Upper lobe of right lung (tissue), 1 donor: ENCODE data around the gene PTPRK. TPM values are rescaled to one million over a fixed set of nuclear protein-coding genes. Genes with fewer than 3 reads are reported as not detected.

Source experiments
- ATAC-seq: fragments of 200-7000 bp; cut with Tn5 transposase; one replicate; pipeline ENCODE4 v1.9.1; 2020; ENCODE audit warnings: mild to moderate bottlenecking, moderate library complexity
- DNase-seq: peaks from one replicate; pipeline ENCODE4 v3.0.0-alpha.2; 2020
- H3K27ac ChIP-seq: fragments of 200-600 bp; one replicate; pipeline ENCODE4 v1.8.0; 2022
- H3K27me3 ChIP-seq: fragments of 200-600 bp; one replicate; pipeline ENCODE4 v1.8.0; 2022; ENCODE audit warnings: mild to moderate bottlenecking
- H3K36me3 ChIP-seq: fragments of 200-600 bp; one replicate; pipeline ENCODE4 v1.8.0; 2022
- H3K4me1 ChIP-seq: fragments of 200-600 bp; one replicate; pipeline ENCODE4 v1.8.0; 2022
- H3K4me3 ChIP-seq: fragments of 200-600 bp; one replicate; pipeline ENCODE4 v1.8.0; 2022; ENCODE audit warnings: mild to moderate bottlenecking
- H3K9me3 ChIP-seq: fragments of 200-600 bp; one replicate; pipeline ENCODE4 v1.8.0; 2022
- CTCF ChIP-seq: fragments of 200-600 bp; IDR thresholded peaks from one replicate; pipeline ENCODE4 v1.8.0; 2022; ENCODE audit warnings: antibody characterized with exemption
- intact Hi-C: fragments of 100-400 bp; cut with DNase I; formaldehyde crosslinking; loops from one replicate; pipeline ENCODE4 v1.11.0; 2022
- total RNA-seq: library from RNA; stranded (reverse); fragmentation: NEBNext Ultra II Directional; extraction: Animal tissue kit (Norgen Biotek cat#: 25700); gene quantifications from one replicate; pipeline ENCODE4 v1.2.1, GENCODE V29; 2021
- donor health status: DM: no; HTN: yes; CAD: no; lungs with severe emphysema.

PTPRK gene
- total RNA-seq, 1 donor from 2014 or later, result 64.6 TPM

DNA sequence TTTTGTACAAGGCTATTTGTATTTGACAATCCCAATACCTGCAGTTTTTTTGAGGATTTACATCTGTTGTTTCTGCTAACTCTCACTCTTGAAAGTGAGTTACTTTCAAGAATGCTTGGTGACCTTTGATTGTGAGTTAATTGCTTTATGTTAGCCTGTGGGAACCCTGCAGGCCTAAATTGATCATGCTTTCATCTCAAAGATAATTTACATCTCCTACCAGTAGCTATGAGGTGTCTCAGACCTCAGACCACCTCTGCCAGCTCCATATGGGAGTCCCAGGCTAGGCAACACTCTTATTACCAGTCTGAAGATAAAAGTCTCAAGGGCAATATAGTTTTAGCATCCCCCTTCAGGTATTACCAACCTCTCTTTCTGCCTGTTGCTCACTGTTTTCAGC lies 503.1 kb downstream of the PTPRK start:
- no peaks in the 10 kb centered on the region for H3K4me1 ChIP-seq
- H3K27me3 ChIP-seq, result no peaks in the 10 kb centered on the region
- ATAC-seq (no peak), DNase-seq (no peak)
- intact Hi-C loops, result no loop called here
- no peaks in the 10 kb centered on the region for H3K9me3 ChIP-seq
- TF ChIP-seq CTCF, result no peak
- H3K27ac ChIP-seq, result no peak overlapping the region
- H3K36me3 ChIP-seq, result no peaks in the 10 kb centered on the region
- H3K4me3 ChIP-seq, result no peak overlapping the region

GRCh38 chr6:128007658-128008057 lies 512.7 kb downstream of the PTPRK start:
- H3K27ac ChIP-seq, result no peak overlapping the region
- H3K4me1 ChIP-seq, result no peaks in the 10 kb centered on the region
- no peak for DNase-seq
- TF ChIP-seq CTCF, result no peak
- no peaks in the 10 kb centered on the region for H3K36me3 ChIP-seq
- H3K27me3 ChIP-seq, result no peaks in the 10 kb centered on the region
- no peak overlapping the region for H3K4me3 ChIP-seq
- ATAC-seq, result no peak
- intact Hi-C loops, result no loop called here
- H3K9me3 ChIP-seq, result no peaks in the 10 kb centered on the region

DNA sequence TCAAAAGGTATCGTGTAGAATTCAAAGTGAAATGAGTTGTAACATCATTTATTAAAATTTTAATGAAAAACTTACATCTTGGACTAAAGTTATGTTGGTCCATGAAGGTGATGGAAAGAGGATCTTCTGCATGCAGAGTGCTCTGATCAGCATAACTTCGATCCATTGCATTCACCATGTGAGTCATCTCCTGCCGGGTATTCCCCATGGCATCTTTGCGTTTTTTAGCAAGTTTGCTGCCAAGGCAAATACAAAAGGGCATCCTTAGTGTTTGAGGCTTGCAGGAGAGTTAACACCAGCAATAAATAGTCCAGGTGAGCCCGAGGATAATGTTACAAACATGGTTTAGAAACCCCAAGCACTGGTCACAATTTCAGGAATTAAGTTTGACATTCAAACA lies 515.4 kb downstream of the PTPRK start:
- no peaks in the 10 kb centered on the region for H3K9me3 ChIP-seq
- ATAC-seq (no peak), DNase-seq (no peak)
- no peaks in the 10 kb centered on the region for H3K27me3 ChIP-seq
- no peak for TF ChIP-seq CTCF
- no peak overlapping the region for H3K27ac ChIP-seq
- no peak overlapping the region for H3K4me3 ChIP-seq
- no peaks in the 10 kb centered on the region for H3K4me1 ChIP-seq
- H3K36me3 ChIP-seq, result no peaks in the 10 kb centered on the region
- intact Hi-C loops, result no loop called here

- H3K27me3 ChIP-seq, result no peaks in the 10 kb centered on the region
- H3K36me3 ChIP-seq, result no peaks in the 10 kb centered on the region
- intact Hi-C loops, result no loop called here
- ATAC-seq (no peak), DNase-seq (no peak)
- TF ChIP-seq CTCF, result no peak
- no peaks in the 10 kb centered on the region for H3K9me3 ChIP-seq
- H3K4me1 ChIP-seq, result no peaks in the 10 kb centered on the region
- H3K27ac ChIP-seq, result no peak overlapping the region
- no peak overlapping the region for H3K4me3 ChIP-seq
Observed at GRCh38 chr6:128000363-128000762, 520.0 kb downstream of the PTPRK start.

DNA sequence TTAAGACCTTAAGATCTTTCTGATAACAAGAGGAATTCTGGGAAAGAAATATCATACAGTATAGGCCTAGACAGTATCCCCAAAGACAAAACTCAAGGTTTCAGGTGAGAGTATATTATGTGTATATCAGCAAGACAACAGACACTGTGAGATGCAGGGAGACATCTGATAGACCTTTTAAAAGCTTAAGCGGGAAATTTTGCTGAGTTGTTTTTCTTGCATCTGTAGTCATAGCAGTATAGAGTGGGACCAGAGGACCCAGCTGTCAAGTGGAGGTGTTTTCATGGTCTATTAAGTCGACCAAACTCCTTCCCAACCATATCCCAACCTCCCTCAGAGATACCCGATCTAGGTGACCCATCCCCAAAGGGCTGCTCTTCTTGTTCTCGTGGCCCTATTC lies 521.4 kb downstream of the PTPRK start:
- intact Hi-C loops, result no loop called here
- no peak for TF ChIP-seq CTCF
- no peaks in the 10 kb centered on the region for H3K27me3 ChIP-seq
- H3K4me3 ChIP-seq, result no peak overlapping the region
- DNase-seq (no peak), ATAC-seq (no peak)
- no peaks in the 10 kb centered on the region for H3K36me3 ChIP-seq
- no peaks in the 10 kb centered on the region for H3K9me3 ChIP-seq
- no peak overlapping the region for H3K27ac ChIP-seq
- H3K4me1 ChIP-seq, result no peaks in the 10 kb centered on the region

- TF ChIP-seq CTCF, result no peak
- ATAC-seq (no peak), DNase-seq (no peak)
- no peaks in the 10 kb centered on the region for H3K27me3 ChIP-seq
- no peak overlapping the region for H3K4me3 ChIP-seq
- no peaks in the 10 kb centered on the region for H3K36me3 ChIP-seq
- no peaks in the 10 kb centered on the region for H3K4me1 ChIP-seq
- H3K27ac ChIP-seq, result no peak overlapping the region
- H3K9me3 ChIP-seq, result no peaks in the 10 kb centered on the region
- intact Hi-C loops, result no loop called here
Observed at GRCh38 chr6:127997496-127998164, 522.8 kb downstream of the PTPRK start.
